GM19372 (cell line): ENCODE results near the gene CHI3L2.

ENCODE experiments used
- ATAC-seq: cut with Tn5 transposase; IDR thresholded peaks from one replicate; pipeline ENCODE4 v1.9.1; 2021; ENCODE audit warnings: mild to moderate bottlenecking, low read depth, moderate library complexity; ENCODE audit not compliant: unreplicated experiment

The CHI3L2 gene

GRCh38 chr1:111218701-111219556 is 8.6 kb upstream of the CHI3L2 start:
- no peak for ATAC-seq

- peak; percentile 22 for ATAC-seq
Observed at GRCh38 chr1:111219557-111220286, 7.8 kb upstream of the CHI3L2 start.

GRCh38 chr1:111220302-111220890 is 7.1 kb upstream of the CHI3L2 start:
- no peak for ATAC-seq

GRCh38 chr1:111221276-111221632 is 6.3 kb upstream of the CHI3L2 start:
- ATAC-seq, result no peak

- ATAC-seq, result peak; percentile 52
Observed at GRCh38 chr1:111221633-111222291, 5.8 kb upstream of the CHI3L2 start.

- no peak for ATAC-seq
Observed at GRCh38 chr1:111222308-111223125, 5.0 kb upstream of the CHI3L2 start.

GRCh38 chr1:111223126-111223685 is 4.3 kb upstream of the CHI3L2 start:
- no peak for ATAC-seq

- ATAC-seq, result no peak
Observed at GRCh38 chr1:111225091-111225490, 2.4 kb upstream of the CHI3L2 start.

GRCh38 chr1:111225717-111226400 is 1.7 kb upstream of the CHI3L2 start:
- no peak for ATAC-seq

- no peak for ATAC-seq
Observed at GRCh38 chr1:111227851-111228747, 586 bp downstream of the CHI3L2 start.

- no peak for ATAC-seq
Observed at GRCh38 chr1:111228748-111229126, 1.2 kb downstream of the CHI3L2 start.

GRCh38 chr1:111232134-111232533 is 4.6 kb downstream of the CHI3L2 start:
- ATAC-seq, result no peak

- ATAC-seq, result no peak
Observed at GRCh38 chr1:111234258-111234657, 6.7 kb downstream of the CHI3L2 start.

GRCh38 chr1:111234866-111235265 is 7.4 kb downstream of the CHI3L2 start:
- ATAC-seq, result no peak

- no peak for ATAC-seq
Observed at GRCh38 chr1:111236379-111236778, 8.9 kb downstream of the CHI3L2 start.

GRCh38 chr1:111236806-111237205 is 9.3 kb downstream of the CHI3L2 start:
- ATAC-seq, result no peak

GRCh38 chr1:111238056-111238795 is 10.7 kb downstream of the CHI3L2 start:
- no peak for ATAC-seq

- no peak for ATAC-seq
Observed at GRCh38 chr1:111241797-111242196, 14.3 kb downstream of the CHI3L2 start.
